H1 (cell line): Measurements from ENCODE around the gene CDK16. TPM values are rescaled to one million over a fixed set of nuclear protein-coding genes. Genes with fewer than 3 reads are reported as not detected.

Experiments used
- CREB1 ChIP-seq: IDR thresholded peaks from 2 replicates; pipeline ENCODE4 v1.6.1; 2012; ENCODE audit warnings: inconsistent platforms
- CTBP2 ChIP-seq: IDR thresholded peaks from 2 replicates; pipeline ENCODE4 v1.7.0; 2011; ENCODE audit warnings: borderline replicate concordance, mild to moderate bottlenecking, moderate library complexity, mixed read lengths, low read length; ENCODE audit not compliant: insufficient read depth, insufficient read length
- HDAC2 ChIP-seq, 2 experiments: fragments of 300-600 bp in 1 of 2; sonication (generic) in 1 of 2; IDR thresholded peaks; 2 replicates each; pipeline ENCODE4 v1.6.1; 2011 to 2012; ENCODE audit warnings: low read depth in 2 of 2, low read length in 2 of 2, mild to moderate bottlenecking in 2 of 2, moderate library complexity in 2 of 2, borderline replicate concordance in 1 of 2, inconsistent platforms in 1 of 2
- NANOG ChIP-seq: IDR thresholded peaks from 2 replicates; pipeline ENCODE4 v1.6.1; 2011; ENCODE audit warnings: low read length, low read depth, mild to moderate bottlenecking, inconsistent platforms; ENCODE audit not compliant: insufficient read depth, poor library complexity, severe bottlenecking
- NRF1 ChIP-seq: IDR thresholded peaks from 2 replicates; pipeline ENCODE4 v1.6.1; 2011; ENCODE audit warnings: mild to moderate bottlenecking, low read depth, low read length, improper control_type of control experiment
- SIRT6 ChIP-seq: IDR thresholded peaks from one replicate; pipeline ENCODE4 v1.7.1; 2012; ENCODE audit warnings: low read length, inconsistent platforms
- TAF7 ChIP-seq: optimal IDR thresholded peaks from 2 replicates; pipeline ENCODE3; 2011; ENCODE audit warnings: low read depth, mild to moderate bottlenecking, inconsistent platforms, low read length, moderate library complexity, borderline replicate concordance
- polyA plus RNA-seq, 7 experiments: library from polyadenylated mRNA; depleted of rRNA in 3 of 7; stranded (reverse) in 5 of 7; unstranded in 2 of 7; fragments of >200 nt in 5 of 7; fragments of 200-250 nt in 2 of 7; gene quantifications; 1 replicate in 5 of 7; 2 replicates in 1 of 7; 4 replicates in 1 of 7; pipeline versions ENCODE4 v1.2.1 to v1.2.3, GENCODE V29; 2011 to 2013; ENCODE audit warnings: missing spikeins in 2 of 7, mixed read lengths in 2 of 7
- total RNA-seq: library from RNA; stranded (reverse); fragmentation: NEBNext Ultra II Directional; extraction: Animal tissue kit (Norgen Biotek cat#: 25700); gene quantifications from 2 replicates; pipeline ENCODE4 v1.2.1, GENCODE V29; 2021
- TF ChIP-seq, protein P1 (sequence below): IDR thresholded peaks from 2 replicates; pipeline ENCODE4 v1.6.1; 2012; ENCODE audit warnings: inconsistent platforms

Gene CDK16
- total and polyA plus RNA-seq, 2 of the 8 experiments (the other 6 are each of a cell fraction or from before 2014, with no cell fraction given): 124 to 204 TPM

DNA sequence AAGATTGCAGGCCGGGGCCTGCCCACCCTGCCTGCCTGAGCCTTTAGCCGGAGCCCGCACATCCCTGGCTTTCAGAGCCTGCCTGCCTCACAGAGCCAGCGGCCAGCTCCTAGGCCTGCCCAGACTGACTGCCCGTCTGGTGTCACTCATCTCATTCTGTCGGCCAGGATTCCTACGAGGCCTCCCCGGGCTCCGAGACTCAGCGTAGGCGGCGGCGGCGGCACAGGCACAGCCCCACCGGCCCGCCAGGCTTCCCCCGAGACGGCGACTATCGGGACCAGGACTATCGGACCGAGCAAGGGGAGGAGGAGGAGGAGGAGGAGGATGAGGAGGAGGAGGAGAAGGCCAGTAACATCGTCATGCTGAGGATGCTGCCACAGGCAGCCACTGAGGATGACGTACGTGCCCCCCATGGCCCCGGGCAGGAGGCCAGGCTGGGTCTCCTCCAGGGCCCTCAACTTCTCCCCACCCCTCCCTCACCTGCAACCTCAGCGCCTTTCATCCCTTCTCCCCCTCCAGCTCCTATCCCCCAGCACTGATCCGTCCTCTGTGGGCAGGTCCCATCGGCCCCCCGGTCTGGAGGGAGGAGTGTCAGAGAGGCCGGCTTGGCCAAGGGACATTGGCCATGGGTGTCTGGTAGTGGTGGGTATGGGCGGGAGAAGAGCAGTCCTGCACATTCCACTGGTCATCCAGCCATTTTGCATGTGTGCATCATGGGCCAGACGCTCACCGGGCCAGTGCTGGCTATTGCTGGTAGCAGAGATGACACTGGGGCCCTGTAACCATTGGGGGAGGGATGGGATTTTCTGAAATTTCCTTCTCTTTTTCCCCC is 47.4 kb upstream of the CDK16 start (continued):
- TF ChIP-seq SIRT6 (no peak), CTBP2 (no peak), TAF7 (no peak), HDAC2 (IDR thresholded peaks at IDR 0.05; ENCODE audit: borderline replicate concordance in 1 of 2, low read depth in 2 of 2, low read length in 2 of 2) (no peak), NRF1 (no peak), CREB1 (no peak), NANOG (no peak)
- TF ChIP-seq, protein P1, sequence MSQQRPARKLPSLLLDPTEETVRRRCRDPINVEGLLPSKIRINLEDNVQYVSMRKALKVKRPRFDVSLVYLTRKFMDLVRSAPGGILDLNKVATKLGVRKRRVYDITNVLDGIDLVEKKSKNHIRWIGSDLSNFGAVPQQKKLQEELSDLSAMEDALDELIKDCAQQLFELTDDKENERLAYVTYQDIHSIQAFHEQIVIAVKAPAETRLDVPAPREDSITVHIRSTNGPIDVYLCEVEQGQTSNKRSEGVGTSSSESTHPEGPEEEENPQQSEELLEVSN: no peak
